Heart left ventricle (tissue), 13 donors: ENCODE measurements around the gene CRADD.

Experiments used
- CTCF ChIP-seq, 12 donors: fragments of 200-600 bp; sonication (generic) in 4 of 12; IDR thresholded peaks; one replicate each; pipeline versions ENCODE4 v1.5.0 to v1.8.0; 2018 to 2022; ENCODE audit warnings: antibody characterized with exemption in 12 of 12, mild to moderate bottlenecking in 5 of 12
- POLR2A ChIP-seq, 2 donors: fragments of 450-650 bp; IDR thresholded peaks; one replicate each; pipeline ENCODE4 v1.6.1; 2017; ENCODE audit warnings: antibody characterized with exemption in 2 of 2, mild to moderate bottlenecking in 2 of 2, moderate library complexity in 2 of 2
- donor health status: ischemic (EF 13 %, LVEDD 7.1; RV severe dilation, severe dysfunction).
- donor health status: DM: no; HTN: yes; CAD: no.
- donor health status: DM: no; HTN: no; CAD: no.
- donor health status: ischemic (EF 25% LVEDD 6.9; RV normal size, moderate dysfunction).
- donor health status: ischemic (EF 25% LVEDD 5.7; RV mildly dilated, moderate dysfunction).
- donor health status: ischemic (EF 35%, LVEDD 5.7; RV mildly dilated, moderate dysfunction).
- donor health status: nonischemic (EF 11% LVEDD 7.7; RV severe dilation, severe dysfunction).
- donor health status: DM: yes; HTN: yes; CAD: no.
- donor health status: PGD.
- donor health status: ischemic (EF 29% LVEDD 5.4; RV normal size, mild dysfunction).
- donor health status: nonischemic (EF 23%, LVEDD 6.1; RV moderate dilation, normal function).

GRCh38 chr12:93751864-93752610 is 74.9 kb downstream of the CRADD start:
- TF ChIP-seq CTCF (IDR thresholded peaks at IDR 0.05), result no peak
- TF ChIP-seq POLR2A (IDR thresholded peaks at IDR 0.05), result no peak
